GM21381 (cell line): ENCODE measurements around the gene NUDT1.

Experiments used
- ATAC-seq: cut with Tn5 transposase; IDR thresholded peaks from one replicate; pipeline ENCODE4 v1.9.1; 2021; ENCODE audit warnings: mild to moderate bottlenecking, moderate library complexity; ENCODE audit not compliant: unreplicated experiment

Gene NUDT1

DNA sequence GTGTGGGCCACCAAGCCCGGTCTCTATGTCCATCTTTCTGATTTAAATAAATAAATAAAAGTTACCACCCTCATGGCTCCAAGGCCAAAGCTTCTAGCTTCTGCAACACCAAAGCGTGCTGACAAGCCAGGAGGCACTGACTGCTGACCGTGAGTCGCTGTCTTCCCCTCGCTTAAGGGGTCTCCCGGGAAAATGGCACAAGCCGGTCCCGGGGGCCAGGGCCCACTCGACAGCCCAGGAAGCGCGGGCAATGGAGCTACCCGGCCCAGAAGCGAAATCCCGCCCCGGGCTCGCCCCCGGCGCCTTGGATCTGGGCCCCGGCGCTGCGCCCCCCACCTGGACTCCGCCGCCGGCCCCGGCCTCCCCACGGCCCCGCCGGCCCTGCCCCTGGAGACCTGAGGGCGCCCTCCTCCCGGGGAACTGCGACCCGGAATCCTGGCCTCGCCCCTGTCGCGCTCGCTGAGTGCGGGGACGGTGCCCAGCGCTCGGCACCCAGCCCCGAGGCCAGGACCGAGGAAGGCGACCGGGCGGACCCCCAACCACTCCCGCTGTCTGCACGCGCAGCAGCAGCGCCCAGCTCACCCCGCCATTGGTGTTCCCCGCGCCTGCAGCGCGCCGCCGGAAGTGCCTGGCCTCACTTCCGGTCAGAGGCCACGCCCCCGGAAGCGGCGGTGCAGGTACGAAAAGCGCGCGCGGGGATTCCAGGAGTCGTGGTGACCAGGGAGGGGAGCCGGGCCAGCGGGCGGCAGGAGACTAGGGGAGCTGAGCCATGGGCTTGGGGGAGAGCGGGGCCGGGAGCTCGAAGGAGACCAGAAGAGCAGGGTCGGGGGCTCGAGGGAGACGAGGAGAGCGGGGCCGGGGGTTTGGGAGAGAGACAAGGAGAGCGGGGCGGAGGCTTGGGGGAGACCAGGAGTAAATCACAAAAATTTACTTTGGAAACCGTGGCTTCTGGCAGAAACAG is at the start of gene NUDT1, which contains the start of gene MRM2:
NUDT1 (plus strand) TSS at position 647 of the 961 bp plus-strand sequence. CDS start 2,349 bp downstream, outside the sequence.
MRM2 (minus strand) TSS at position 626 of the 961 bp plus-strand sequence; CDS start at position 590, 36 bp downstream.
- peak; percentile 77 for ATAC-seq

DNA sequence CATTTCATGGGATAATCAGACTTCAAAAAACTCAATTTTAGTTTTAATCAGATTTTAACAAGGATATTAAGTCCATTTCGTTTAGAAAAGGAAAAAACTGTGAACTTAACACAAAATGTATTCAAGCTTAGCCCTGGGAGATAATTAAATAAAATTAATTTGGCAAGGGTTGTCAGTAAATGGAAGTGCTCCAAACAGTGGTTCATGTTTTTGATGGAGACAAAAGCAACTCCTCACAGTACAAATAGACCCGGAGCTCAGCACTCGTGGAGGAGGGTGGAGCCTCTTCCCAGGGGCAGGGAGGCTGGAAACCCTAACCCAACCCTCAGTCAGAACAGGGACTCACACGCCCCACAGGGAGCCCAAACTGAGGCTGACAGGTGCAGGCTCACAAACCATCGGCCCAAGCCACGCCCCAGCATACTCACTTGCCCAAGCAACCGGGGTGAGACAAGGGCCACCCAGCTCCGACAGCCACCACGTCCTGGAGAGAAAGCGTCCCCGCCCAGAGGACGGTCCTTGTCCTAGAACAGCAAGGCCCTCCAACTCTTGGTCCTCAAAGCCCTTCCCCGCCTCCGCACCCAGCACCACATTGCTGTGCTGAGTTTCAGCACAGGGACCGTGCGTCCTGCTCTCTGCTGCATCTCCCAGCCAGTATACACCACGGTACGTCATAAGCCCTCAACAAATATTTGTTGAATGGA is 49.0 kb upstream of the NUDT1 start:
- no peak for ATAC-seq

DNA sequence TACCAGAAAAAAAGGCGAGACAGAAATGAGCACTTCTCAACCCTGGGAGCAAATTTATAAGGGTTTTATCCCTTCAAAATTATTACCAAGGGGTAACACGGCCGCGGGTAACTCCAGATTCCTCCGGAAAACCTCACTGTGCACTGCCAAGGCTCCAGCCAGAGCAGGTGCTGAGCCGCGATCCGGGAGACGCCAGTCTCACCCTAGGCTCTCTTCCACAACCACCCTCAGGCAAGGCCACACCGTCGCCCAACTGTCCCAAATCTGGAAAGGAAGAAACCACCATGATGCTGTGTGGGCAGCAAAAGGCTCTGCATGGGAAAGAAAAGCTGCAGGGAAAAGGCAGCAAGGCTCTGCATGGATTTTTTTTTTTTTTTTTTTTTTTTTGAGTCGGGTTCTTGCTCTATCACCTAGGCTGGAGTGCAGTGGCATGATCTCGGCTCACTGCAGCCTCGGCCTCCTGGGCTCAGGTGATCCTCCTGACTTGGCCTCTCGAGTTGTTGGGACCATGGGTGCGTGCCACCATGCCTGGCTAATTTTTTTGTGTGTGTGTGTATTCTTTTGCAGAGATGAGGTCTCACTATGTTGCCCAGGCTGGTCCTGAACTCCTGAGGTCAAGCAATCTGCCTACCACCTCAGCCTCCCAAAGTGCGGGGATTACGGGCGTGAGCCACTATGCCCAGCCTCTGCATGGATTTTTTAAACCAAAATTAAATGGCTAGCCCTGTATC is 48.3 kb upstream of the NUDT1 start:
- no peak for ATAC-seq

DNA sequence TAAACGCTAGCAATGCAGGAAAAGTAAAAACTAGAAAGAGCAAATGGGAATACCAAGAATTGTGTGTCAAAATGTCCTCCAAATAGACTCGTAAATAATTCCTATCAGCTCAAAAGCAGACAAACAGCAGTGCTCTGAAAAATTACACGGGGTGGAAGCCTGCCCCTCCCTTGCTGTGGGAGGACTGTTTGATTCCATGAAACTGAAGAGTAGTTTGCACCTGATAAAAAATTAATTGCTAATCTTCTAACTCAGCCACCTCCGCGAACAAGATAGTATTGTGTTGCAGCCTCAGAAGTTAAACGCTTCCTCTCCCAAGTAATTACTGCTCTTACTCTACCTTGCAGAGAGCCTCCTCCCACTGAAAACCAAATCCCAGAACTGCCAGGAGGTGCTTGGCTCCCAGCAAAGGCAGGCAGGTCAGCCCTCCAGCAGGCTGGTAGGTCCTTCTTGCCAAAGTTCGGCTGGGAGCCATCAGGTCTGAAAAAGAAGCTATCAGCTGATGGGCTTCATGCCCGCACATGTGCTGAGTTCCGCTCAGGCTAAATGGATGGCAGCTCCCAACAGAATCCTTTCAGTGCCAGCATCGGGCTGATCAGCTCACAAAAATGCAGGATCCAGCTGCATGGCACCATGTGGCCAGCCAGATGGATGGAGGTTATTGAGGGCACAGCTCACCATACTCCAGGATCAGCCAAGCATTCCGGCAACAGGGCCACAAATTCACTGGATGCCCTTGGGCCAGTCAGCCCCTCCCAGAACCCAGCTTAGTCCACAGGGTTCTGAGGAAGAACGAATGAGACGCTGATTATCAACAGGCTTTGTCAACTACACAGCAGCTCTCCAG is 46.4 kb upstream of the NUDT1 start:
- no peak for ATAC-seq

DNA sequence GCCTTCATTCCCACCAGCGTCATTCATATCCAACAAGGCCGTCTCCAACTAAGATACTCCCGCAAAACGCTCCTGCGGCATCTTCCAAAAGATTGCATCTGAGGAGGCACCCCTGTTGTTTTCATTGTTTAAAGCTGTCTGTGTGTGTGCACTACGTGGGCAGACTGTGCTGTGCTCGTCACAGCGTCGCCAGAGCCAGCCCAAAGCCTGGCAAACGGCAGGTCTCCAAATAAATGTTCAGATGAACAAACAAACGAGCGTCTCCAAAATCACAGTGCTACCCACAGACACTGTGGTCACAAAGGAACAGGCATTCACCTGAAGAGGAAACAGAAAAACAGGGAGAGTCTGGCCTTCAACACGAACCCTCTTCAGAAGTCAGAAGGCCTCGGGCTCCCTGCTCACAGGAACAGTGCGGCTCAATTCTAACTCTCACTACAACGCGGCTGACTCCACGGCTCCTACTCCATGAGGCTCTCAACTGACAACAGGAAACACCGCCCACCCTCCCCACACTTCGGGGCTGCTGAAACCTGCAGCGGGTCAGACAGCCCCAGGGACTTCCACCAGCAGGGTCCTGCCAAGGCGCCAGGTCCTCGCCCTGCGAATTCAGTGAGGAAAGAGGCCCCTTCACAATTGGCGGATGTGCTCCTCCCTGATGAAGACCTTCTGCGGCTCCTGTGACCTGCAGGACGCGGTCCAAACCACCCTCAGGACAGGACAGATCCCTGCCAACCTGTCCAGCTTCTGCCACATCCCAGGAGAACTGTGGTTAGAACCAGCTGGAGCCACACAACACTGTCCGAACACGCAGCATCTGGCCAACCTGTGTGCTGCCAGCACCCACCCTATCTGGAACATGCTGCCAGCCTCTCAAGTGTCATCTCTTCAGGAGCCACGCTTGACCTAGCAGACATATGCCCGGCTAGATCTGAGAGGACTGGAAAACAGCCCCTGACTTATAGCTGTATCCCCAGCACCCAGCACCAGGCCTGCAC is 45.3 kb upstream of the NUDT1 start:
- no peak for ATAC-seq

DNA sequence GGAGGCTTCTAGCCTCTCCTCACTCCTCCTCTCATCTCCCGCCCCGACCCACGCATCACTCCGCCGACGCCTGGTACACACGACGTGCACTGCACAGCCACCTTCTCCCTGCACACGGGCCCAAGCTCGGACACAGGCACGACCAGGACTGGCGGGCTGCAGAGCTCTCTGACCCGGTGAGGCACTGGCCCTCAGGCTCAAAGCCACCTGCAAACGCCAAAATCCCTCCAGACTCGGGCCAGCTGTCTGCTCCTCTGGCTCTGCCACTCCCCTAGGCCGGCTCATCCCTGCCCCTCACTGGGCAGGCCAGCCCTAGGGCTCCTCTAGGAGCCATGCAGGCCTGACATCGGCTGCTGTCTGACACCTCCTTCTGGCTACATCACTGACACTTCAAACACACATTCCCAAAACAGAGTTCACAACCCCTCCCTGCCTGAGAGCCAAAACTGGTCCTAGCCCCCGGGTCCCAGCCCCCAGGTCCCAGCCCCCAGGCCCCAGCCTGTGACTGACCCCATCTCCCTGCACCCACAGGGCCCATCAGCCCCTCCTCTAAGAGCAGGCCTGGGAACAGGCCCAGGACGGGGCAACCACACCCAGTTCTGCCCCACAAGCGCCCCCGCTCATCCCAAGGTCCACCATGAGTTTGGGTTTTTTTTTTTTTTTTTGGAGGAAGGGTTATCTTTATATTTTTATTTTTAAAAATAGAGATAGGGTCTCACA is 44.4 kb upstream of the NUDT1 start:
- no peak for ATAC-seq

DNA sequence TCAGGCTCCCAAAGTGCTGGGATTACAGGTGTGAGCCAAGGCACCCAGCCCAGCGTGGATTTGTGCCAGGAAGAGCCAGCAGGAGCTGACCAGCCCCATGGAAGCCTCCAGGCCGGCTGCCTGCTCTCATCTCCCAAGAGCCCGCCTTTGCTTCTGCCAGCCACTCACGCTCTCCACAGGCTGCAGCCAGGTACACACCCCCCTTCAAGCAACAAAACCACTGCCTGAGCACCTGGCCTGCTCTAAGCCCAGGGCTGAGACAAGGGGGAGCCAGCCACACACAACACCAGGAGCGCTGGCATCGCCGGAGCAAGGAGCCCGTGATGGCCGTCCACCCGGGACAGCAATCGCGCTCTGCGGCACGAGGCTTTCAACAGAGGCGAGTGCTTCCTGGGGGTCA is 43.8 kb upstream of the NUDT1 start:
- ATAC-seq = no peak

DNA sequence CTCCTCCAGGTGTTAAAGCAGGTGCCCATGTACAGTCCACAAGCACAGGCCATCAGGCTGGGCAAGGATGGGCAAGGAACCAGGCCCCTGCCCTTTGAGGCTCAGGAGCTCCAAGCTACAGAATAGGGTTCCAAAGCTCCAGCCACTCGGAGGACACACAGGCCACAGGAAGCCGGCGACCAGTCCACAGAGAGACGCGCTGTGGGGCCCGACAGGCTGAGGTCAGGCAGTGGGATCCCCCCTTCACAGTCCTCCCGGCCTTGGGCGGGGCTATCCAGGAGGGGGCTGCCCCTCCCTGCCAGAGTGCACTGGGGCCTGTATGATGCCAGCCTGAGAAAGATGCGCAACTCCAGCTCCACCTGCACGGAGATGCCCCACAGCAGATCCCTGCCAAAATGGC is 43.3 kb upstream of the NUDT1 start:
- no peak for ATAC-seq

DNA sequence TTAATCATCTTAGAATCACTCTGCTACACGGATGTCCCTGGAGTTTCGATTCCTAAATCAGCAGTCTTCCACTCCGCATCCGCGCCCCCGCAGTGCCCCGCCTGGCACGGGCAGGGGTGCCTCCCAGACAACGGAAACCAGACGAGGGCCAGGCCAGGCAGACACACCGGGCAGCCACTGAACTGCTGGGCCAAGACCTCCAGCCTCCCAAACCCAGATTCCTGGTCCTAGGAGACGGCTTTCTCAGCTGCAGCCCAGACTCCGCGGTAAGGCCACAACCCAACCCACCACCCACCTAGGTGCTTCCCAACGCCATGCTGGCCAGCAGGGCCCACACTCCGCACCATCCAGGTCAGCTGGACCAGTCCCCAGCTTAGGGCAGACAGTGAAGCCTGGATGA is 42.5 kb upstream of the NUDT1 start:
- ATAC-seq = no peak

DNA sequence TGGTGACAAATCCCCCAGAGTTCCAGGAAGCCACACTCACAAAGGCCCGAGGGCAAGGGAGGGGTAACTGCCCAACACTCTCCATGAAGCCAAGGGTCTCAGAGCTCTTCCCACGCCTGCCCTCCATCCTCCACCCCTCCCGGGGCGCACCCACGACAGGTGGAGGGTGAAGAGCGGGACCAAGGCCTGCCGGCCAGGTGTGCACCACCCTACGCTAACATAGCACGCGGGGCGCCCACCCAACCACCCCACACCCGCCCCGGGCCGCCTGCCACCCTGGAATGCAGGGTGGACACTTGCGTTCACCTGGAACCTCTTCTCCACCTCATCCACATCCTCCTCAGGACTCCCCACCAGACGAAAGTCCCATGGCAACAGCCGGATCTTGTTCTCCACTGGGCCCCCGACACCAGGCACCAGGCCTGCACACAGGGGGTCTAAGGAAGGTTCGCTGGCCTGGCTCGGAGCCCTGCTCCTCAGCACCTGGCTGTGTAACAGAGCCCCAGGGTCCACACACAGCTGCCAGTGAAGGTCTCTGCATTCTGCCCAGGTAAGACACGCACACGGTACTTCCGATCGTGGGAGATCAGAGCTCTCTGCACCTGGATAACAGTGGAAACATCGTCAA is 42.0 kb upstream of the NUDT1 start:
- ATAC-seq = no peak

DNA sequence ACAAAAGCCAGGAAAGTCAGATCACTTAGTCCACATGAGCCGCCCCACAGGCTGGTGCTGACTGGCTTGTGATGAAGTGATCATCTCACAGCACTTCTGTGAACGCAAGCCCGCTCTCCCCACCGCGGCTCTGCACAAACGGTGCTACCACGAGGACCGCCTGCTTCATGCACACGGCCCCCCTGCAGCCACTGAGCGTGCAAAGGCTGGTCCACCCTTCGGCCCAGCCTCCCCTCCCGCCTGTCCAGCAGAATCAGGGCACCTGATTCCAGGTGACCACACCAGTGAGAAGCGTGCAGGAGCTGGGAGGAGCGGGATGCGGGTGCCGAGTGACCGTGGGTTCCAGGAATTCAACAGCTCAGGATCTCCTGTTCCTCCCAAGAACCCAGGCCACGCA is 41.4 kb upstream of the NUDT1 start:
- no peak for ATAC-seq

DNA sequence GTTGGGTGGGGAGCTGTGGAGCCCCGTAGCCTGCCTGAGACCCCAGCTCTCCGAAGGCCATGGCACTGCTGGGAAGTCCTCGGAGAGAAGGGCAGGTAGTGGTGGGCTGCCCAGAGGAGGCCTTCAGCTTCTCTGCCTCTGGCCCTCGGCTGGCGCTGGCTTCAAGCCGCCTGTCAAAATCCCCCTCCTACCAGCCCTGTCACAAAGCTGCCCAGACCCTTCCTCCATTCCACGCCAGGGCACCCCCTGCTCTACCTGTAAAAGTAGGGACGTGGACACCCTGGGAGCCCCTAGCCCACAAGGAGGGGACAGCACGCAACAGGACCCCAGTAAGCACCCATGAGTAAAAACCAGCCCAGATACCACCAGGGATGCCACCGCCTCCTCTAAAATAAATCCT is 40.9 kb upstream of the NUDT1 start:
- ATAC-seq = no peak

DNA sequence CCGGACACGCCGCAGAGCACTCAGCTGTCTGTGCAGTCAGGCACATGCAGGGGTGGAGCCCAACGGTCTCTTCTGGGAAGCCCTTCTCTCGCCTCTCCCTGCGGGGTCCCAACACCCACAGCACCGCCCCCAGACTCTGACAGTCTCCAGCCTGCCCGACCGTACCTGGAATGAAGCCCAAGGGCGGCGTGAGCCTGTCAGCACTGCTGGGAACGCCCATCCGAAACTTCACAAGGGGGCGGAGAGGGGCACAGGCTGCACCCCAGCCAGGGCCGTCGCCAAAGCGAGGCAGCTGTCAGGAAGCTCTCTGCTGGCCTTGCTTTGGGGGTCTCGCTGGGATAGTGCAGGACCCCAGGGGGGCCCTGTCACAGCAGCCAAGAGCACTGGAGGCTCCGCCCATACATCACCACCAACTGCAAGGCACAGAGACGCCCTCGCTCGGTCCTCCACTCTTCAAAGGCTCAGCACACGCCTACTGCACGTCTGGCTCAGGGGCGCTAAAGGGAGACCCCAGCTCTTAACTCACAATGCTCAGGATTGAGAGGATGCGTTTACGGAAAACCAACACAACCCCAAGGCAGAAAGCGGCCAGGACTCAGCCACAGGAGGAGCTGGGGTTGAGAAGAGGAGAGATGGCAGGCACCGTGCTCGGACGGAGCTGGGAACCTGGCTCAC is 40.2 kb upstream of the NUDT1 start:
- ATAC-seq = no peak

DNA sequence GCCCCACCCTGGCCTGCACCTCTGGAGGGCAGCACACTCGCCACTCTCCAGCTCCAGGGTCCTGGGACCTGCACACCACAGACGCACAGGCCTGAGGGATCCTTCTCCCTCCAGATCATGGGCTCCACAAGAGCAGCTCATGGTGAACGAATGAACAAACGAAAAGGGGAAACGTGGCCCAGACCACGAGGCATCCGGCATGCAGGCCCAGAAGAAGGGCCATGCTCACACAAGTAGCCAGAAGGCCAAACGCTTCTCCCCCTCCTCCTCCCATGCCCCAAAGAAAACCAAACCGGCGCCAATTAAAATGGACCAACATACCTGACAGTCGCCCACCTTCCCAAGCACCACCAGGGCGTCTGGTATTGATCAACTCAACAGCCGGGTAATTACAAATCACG is 39.7 kb upstream of the NUDT1 start:
- no peak for ATAC-seq

DNA sequence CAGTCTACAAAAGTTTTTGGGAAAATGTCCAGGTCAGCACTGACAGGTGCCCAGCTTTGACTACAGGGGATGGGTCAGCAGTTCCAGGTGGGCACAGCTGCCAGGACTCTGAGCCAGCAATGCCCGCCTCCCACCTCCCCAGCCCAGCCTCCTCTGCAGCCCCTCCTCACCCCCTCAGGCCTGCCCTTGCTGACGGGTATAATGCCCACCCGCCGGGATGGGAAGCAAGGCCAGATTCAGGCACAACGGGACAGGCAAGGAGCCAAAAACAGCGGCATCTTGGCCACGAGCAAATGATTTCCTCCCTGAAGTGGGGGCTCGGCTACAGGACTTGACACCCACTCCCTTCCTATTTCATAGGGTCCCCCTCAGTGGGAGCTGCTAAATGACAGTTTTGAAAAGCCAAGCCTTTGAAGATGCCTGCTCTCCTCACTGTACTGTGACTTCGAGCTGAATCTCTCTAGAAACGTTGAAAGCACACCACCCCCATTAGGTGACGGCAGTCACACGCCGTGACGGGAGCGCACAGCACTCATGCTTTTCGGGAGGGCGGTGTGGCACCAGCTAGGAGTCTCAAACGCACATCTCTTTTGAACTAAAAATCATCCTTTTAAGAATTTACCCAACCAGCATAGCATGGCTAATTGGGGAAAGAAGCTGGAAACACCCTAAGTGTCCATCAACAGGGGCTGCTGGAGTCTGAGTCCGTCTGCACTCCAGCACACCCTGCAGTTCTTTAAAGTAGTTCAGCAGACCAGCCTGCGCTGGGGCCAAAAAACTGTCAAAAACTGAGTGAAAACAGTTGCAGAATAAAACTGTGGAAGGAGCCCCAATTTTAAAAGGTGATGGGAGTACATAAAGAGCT is 38.9 kb upstream of the NUDT1 start:
- no peak for ATAC-seq

DNA sequence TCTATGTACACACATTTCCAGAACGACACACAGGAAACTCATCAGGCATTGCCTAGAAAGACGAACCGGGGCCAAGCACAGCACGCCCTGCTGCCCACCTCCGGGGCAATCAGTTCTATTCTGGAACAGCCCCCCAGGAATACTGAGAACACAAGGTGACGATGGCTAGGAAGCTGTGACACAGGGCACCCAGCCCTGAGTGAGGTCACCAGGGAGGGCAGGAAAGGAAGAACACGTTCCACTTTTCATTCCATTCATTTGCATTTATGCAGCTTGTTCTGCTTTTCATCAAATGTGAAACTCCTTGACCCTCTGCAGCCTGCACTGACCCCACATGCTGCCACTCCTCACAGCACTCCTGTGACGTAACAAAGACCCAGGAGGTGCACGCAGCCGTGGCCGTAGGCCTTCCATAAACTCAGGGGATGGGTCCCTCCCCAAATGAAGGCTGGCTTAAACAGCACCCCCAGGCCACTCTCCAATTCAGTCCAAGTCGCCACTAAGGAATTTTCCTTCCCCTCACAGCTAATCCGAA is 38.2 kb upstream of the NUDT1 start:
- ATAC-seq = no peak
